NCI-H2171 (cell line): ENCODE measurements around the gene POLR3E.
"Not testable (repeated sequence)": the region's sequence is repeated elsewhere in the genome, so short reads cannot be mapped to it uniquely, and the experiment has no call there.

Experiments
- DNase-seq: peaks from one replicate; lab custom pipeline; 2025; lab: John Stamatoyannopoulos, UW

POLR3E gene

GRCh38 chr16:22335668-22336246 is 38.5 kb downstream of the POLR3E start:
- DNase-seq = no peak

DNA sequence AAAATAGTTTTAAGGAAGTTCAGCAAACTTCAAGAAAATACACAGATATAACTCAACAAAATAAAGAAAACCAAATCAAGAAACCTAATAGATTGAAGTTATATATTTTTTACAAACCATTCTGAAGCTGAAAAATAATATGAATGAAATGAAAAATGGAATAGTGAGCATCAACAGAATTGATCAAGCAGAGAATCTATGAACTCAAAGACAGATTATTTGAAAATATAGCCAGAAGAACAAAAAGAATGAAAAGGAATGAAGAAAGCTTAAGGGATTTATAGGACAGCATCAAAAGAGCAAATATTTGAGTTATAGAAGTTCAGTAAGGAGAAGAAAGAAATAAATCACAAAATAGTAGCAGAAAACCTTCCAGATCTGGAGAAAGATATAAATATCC is 39.4 kb downstream of the POLR3E start:
- DNase-seq = no peak

DNA sequence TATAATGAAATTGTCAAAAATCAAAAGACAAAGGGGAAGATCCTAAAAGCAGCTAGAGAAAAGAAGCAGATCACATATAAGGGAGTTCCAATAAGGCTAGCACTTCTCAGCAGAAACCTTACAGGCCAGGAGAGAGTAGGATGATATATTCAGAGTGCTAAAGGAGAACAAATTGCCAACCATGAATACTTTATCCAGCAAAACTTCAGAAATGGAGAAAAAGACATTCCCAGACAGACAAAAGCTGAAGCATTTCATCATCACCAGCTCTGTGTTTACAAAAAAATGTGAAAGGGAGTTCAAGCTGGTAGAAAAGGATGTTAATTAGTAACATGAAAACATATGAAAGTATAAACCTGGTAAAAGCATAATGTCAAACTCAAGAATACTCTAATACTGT is 39.8 kb downstream of the POLR3E start:
- DNase-seq = no peak

DNA sequence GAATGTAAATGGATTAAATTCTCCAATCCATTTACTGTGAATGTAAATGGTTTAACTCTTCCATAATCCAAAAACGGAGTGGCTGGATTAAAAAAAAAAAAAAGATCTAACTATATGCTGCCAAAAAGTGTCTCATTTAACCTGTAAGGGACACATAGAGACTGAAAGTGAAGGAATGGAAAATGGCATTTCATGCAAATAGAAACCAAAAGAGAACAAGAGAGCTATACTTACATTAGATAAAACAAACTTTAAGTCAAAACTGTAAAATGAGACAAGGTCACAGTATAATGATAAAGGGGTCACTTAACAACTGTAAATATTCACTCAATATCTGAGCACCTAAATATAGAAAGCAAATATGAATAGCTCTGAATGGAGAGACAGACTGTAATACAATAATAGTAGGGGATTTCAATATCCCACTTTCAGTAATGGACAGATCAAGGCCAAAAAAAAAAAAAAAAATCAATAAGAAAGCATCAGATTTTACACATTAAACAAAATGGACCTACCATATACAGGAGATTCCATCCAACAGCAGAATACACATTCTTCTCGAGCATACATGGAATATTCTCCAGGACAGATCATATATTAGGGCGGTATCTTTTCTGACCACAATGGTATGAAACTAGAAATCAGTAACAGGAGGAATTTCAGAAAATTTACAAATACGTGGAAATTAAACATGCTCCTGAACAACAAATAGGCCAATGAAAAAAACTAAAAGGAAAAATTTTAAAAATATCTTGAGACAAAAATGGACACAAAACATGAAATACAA is 40.8 kb downstream of the POLR3E start:
- no peak for DNase-seq

DNA sequence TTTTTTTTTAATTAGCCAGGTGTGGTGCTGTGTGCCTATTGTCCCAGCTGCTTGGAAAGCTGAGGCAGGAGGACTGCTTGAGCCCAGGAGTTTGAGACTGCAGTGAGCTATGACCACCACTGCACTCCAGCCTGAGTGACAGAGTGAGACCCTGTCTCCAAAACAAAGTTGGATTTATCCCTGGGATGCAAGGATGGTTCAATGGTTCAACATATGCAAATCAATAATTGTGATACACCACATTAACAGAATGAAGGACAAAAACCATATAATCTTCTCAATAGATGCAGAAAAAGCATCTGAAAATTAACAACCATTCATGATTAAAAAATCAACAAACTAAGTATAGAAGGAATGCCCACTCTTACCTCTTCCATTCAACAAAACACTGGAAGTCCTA is 43.7 kb downstream of the POLR3E start:
- no peak for DNase-seq

DNA sequence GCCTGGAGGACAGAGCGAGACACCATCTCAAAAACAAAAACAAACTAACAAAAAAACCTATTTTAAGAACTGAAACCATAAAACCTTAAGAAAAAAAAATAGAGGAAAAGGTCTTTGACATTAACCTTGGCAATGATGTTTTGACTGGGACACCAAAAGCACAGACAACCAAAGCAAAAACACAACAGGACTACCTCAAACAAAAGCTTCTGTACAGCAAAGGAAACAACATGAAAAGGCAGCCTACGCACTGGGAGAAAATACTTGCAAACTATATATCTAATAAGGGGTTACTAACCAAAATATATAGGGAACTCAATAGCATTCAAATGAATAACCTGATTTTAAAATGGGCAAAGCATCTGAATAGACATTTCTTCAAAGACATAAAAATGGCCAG is 44.9 kb downstream of the POLR3E start:
- no peak for DNase-seq

DNA sequence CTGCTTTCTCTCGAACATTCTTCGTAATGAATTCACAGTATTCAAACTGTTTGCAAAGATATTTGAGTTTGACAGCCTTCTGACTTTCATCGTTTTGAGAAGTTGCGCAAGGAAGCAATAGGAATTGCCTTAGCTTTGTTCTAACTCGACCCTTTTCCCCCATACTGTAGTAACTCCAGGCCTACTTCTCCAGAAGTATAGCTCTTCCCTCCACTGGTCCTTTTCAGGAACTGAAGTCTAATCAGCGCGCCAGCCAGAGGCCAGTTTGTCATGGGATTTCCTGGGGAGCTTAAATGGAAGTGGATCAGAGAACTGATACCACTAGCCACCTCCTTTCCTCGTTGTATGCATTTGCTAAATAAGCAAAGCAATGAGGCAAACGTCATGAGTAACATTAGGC is 49.3 kb downstream of the POLR3E start:
- no peak for DNase-seq

GRCh38 chr16:22347100-22347820 is 50.1 kb downstream of the POLR3E start:
- no peak for DNase-seq

DNA sequence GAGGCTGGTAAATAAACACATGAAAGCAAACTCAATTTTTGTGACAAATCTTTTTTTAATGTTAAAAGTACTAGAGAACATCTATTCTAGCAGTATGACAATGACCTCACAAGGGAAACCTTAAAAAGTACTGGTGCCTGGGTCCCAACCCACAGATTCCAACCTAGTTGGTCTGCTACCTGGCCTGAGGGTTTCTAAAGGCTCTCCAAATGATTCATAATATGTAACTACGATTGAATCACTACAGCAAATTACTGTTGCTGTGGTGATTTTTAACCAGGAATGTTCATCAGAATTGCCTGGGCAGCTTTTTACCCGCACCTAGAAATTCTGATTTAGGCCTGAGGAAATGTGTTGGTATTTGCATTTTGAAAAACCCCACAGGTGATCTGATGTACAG is 51.1 kb downstream of the POLR3E start:
- DNase-seq = no peak

DNA sequence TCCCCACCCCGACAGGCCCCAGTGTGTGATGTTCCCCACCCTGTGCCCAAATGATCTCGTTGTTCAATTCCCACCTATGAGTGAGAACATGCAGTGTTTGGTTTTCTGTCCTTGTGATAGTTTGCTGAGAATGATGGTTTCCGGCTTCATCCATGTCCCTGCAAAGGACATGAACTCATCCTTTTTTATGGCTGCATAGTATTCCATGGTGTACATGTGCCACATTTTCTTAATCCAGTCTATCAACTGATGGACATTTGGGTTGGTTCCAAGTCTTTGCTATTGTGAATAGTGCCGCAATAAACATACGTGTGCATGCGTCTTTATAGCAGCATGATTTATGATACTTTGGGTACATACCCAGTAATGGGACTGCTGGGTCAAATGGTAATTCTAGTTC is 53.8 kb downstream of the POLR3E start:
- not testable (repeated sequence) for DNase-seq

- no peak for DNase-seq
Observed at GRCh38 chr16:22352140-22352539, 54.9 kb downstream of the POLR3E start.

GRCh38 chr16:22352723-22353122 is 55.5 kb downstream of the POLR3E start:
- DNase-seq = no peak

GRCh38 chr16:22353191-22353919 is 56.1 kb downstream of the POLR3E start:
- no peak for DNase-seq

- no peak for DNase-seq
Observed at GRCh38 chr16:22353933-22354541, 56.8 kb downstream of the POLR3E start.

GRCh38 chr16:22355487-22355908 is 58.3 kb downstream of the POLR3E start:
- DNase-seq = no peak

GRCh38 chr16:22356930-22357634 is 59.9 kb downstream of the POLR3E start:
- no peak for DNase-seq

DNA sequence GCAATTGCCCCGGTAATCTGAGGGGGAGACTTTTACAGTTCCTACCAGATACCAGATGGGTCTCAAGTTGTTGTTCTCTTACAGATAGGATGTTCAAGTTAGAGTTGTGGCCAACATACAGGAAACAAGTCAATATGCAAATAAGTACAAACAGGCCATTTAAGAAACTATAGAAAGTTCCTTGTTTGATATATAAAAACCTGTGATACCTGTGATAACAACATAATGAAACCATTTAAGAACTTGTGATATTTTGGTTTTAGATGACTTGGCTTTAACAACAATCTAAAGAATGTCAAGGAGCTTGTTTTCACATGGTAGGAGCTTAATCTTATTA is 60.4 kb downstream of the POLR3E start:
- DNase-seq = no peak

GRCh38 chr16:22358000-22358399 is 60.8 kb downstream of the POLR3E start:
- DNase-seq = no peak

DNA sequence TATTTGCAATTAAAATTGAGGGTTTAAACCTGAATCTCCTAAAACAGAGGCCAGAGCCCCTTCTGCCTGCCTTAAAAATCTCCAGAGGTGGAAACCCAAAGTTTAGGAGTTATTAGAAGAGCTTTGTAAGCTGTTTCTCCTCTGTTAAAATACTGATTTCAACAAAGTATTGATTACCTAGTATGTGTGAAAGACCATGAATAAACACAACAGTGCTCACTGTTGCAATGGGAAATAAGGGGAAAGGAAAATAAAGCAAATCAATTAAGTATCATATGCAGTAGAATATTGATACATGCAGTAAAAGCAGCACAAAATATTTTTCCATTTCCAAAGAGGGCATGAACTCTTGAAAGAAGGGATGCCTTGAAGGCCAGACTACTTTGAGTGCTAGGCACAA is 62.5 kb downstream of the POLR3E start:
- no peak for DNase-seq

DNA sequence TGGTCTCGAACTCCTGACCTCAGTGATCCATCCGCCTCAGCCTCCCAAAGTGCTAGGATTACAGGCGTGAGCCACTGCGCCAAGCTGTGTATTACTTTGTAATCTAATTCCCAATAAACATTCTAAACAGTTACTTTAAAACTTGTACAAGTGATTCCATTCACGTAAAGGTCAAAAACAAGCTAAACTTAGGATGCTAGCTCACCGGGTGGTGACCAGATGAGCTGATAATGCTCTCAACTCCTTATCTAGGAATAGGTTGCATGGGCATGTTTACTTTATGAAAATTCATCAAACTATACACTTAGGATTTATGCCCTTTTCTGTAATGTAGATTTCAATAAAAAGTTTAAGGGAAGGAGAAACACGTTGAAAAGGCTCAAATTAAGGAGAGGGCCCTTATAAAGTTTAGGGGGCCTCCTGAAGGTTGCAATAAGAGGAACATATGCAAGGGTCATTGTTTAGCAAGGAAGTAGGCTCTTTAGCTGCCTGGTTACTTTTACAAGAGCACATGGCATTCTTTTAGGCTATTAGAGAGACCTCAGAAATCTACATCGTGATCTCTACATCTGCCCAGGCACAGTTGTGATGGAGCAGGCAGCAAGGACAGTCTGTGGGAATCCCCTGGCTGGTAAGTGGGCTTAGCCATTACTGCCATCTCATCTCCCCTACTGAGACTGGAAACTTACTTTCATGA is 63.9 kb downstream of the POLR3E start:
- no peak for DNase-seq

DNA sequence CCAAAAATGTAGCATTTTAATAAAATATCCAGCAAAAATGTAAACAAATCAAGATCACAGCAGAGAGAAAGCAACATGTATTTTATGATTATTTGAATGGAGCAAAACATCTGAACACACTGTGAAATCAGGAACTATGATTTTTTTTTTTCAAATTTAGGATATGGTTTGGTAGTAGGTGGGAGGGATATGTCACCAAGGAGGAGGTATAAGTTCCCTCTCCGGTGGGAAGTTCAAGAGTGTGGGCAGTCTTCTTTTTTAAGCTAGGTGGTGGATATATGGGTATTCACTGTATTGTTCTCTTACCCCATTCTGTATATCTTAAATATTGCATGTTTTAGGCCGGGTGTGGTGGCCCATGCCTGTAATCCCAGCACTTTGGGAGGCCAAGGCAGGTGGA is 67.0 kb downstream of the POLR3E start:
- no peak for DNase-seq
